HepG2 (cell line): ENCODE data around the gene KIF5B. TPM values are rescaled to one million over a fixed set of nuclear protein-coding genes. Genes with fewer than 3 reads are reported as not detected.

Experiments
- ATAC-seq: fragments of 200-7000 bp; cut with Tn5 transposase; 3 replicates; pipeline ENCODE4 v1.9.1; 2020; ENCODE audit warnings: mild to moderate bottlenecking, moderate library complexity
- BruUV-seq: library from RNA; stranded (reverse); fragments of 400-500 nt; replicated peaks from 2 replicates; lab custom pipeline; 2021; lab: Mats Ljungman, UMichigan
- CTCF ChIA-PET: fragments of 300-600 bp; formaldehyde crosslinking; extraction: SDS; loops from one replicate; lab custom pipeline; 2021; ENCODE audit warnings: low total read pairs, inconsistent platforms, low intra/inter-chr PET ratio; lab: Yijun Ruan, JAX
- POLR2A ChIA-PET: fragments of 350-600 bp; sonication (Branson Sonifier 250); formaldehyde crosslinking; loops from one replicate; lab custom pipeline; 2020; ENCODE audit warnings: antibody characterized with exemption, inconsistent platforms; lab: Yijun Ruan, JAX
- DNase-seq: peaks from one replicate; pipeline ENCODE4 v3.0.0-alpha.2; 2015; ENCODE audit warnings: low spot score
- FAIRE-seq: peaks from 3 replicates; lab custom pipeline; 2011; peaks lifted over from hg19 to GRCh38; lab: Jason Lieb, UNC
- H2AFZ ChIP-seq: one replicate; pipeline ENCODE4 v1.6.1; 2011; ENCODE audit warnings: low read length, inconsistent platforms
- H3K27ac ChIP-seq: fragments of 300-600 bp; 3 replicates; pipeline ENCODE4 v1.8.0; 2011; ENCODE audit warnings: mixed run types, mild to moderate bottlenecking, mixed read lengths, low read length, inconsistent platforms; ENCODE audit not compliant: insufficient read depth; ENCODE audit errors: extremely low read length
- H3K27me3 ChIP-seq, 2 experiments: fragments of 200-600 bp in 1 of 2; 2 replicates in 1 of 2; 3 replicates in 1 of 2; pipeline versions ENCODE4 v1.6.0 to v1.8.0; 2011; ENCODE audit warnings: low read length in 2 of 2, mild to moderate bottlenecking in 2 of 2, moderate library complexity in 2 of 2, inconsistent platforms in 1 of 2; ENCODE audit not compliant: insufficient read depth in 2 of 2, control insufficient read depth in 1 of 2
- H3K36me3 ChIP-seq, 2 experiments: fragments of 200-600 bp in 1 of 2; replicated peaks in 1 of 2; 2 replicates in 1 of 2; 3 replicates in 1 of 2; pipeline versions ENCODE4 v1.5.1 to v1.8.0; 2011; ENCODE audit warnings: low read length in 2 of 2, inconsistent platforms in 1 of 2; ENCODE audit not compliant: insufficient read depth in 2 of 2, control insufficient read depth in 1 of 2
- H3K4me1 ChIP-seq: 2 replicates; pipeline ENCODE4 v1.5.1; 2012; ENCODE audit warnings: low read length, inconsistent platforms; ENCODE audit not compliant: insufficient read depth
- H3K4me2 ChIP-seq: 2 replicates; pipeline ENCODE4 v1.6.0; 2011; ENCODE audit warnings: low read depth, low read length, inconsistent platforms
- H3K4me3 ChIP-seq, 3 experiments: fragments of 200-600 bp in 1 of 3; sonication (generic), shearing (Covaris generic) in 1 of 3; replicated peaks in 1 of 3; 2 replicates each; pipeline ENCODE4 v1.5.1; 2011 to 2016; ENCODE audit warnings: low read length in 3 of 3, inconsistent platforms in 2 of 3, low read depth in 2 of 3, mild to moderate bottlenecking in 2 of 3, control low read depth in 1 of 3, mixed read lengths in 1 of 3; ENCODE audit not compliant: insufficient read depth in 1 of 3
- H3K79me2 ChIP-seq: one replicate; pipeline ENCODE4 v1.6.1; 2011; ENCODE audit warnings: low read length, inconsistent platforms; ENCODE audit not compliant: insufficient read depth
- H3K9ac ChIP-seq: 2 replicates; pipeline ENCODE4 v1.6.0; 2011; ENCODE audit warnings: mild to moderate bottlenecking, low read depth, low read length, inconsistent platforms; ENCODE audit not compliant: insufficient read depth
- H3K9me3 ChIP-seq: 2 replicates; pipeline ENCODE4 v1.5.1; 2012; ENCODE audit warnings: mild to moderate bottlenecking, low read length
- H4K20me1 ChIP-seq: 2 replicates; pipeline ENCODE4 v1.6.0; 2011; ENCODE audit warnings: inconsistent platforms, mild to moderate bottlenecking, low read length, moderate library complexity; ENCODE audit not compliant: insufficient read depth
- CEBPG ChIP-seq: IDR thresholded peaks from 2 replicates; pipeline ENCODE4 v1.6.1; 2016
- CREB3 ChIP-seq: sonication (generic); formaldehyde crosslinking; IDR thresholded peaks from 2 replicates; pipeline ENCODE4 v1.5.0; 2020; ENCODE audit warnings: missing genetic modification reagents
- HHEX ChIP-seq: IDR thresholded peaks from 2 replicates; pipeline ENCODE4 v1.6.1; 2016; ENCODE audit warnings: control low read depth
- HMGA1 ChIP-seq: sonication (generic); formaldehyde crosslinking; conservative IDR thresholded peaks from 2 replicates; pipeline ENCODE4 v1.4.0; 2020; ENCODE audit warnings: missing genetic modification reagents
- KDM5B ChIP-seq: sonication (generic); formaldehyde crosslinking; IDR thresholded peaks from 2 replicates; pipeline ENCODE4 v1.4.0; 2020; ENCODE audit warnings: missing genetic modification reagents, mild to moderate bottlenecking, borderline replicate concordance
- KMT2B ChIP-seq: IDR thresholded peaks from 2 replicates; pipeline ENCODE4 v1.6.1; 2016; ENCODE audit warnings: missing genetic modification reagents, missing compliant biosample characterization
- MAF1 ChIP-seq: sonication (generic); formaldehyde crosslinking; IDR thresholded peaks from 2 replicates; pipeline ENCODE4 v1.5.0; 2020; ENCODE audit warnings: missing genetic modification reagents, borderline replicate concordance
- PRDM15 ChIP-seq: sonication (generic); formaldehyde crosslinking; IDR thresholded peaks from 2 replicates; pipeline ENCODE4 v1.4.0; 2020; ENCODE audit warnings: missing genetic modification reagents
- RARG ChIP-seq: sonication (generic); formaldehyde crosslinking; IDR thresholded peaks from 2 replicates; pipeline ENCODE4 v1.4.0; 2020; ENCODE audit warnings: low read depth, mild to moderate bottlenecking, missing genetic modification reagents
- ZBTB37 ChIP-seq: sonication (generic); formaldehyde crosslinking; IDR thresholded peaks from 2 replicates; pipeline ENCODE4 v1.4.0; 2020; ENCODE audit warnings: mild to moderate bottlenecking, missing genetic modification reagents
- ZFYVE20 ChIP-seq: sonication (generic); formaldehyde crosslinking; IDR thresholded peaks from 2 replicates; pipeline ENCODE4 v1.8.0; 2023; ENCODE audit warnings: low read depth, mild to moderate bottlenecking, moderate library complexity, missing genetic modification reagents, borderline replicate concordance
- ZMYM4 ChIP-seq: sonication (generic); formaldehyde crosslinking; IDR thresholded peaks from 2 replicates; pipeline ENCODE4 v1.8.1; 2023; ENCODE audit warnings: mild to moderate bottlenecking, missing genetic modification reagents
- ZNF782 ChIP-seq: sonication (generic); formaldehyde crosslinking; IDR thresholded peaks from 2 replicates; pipeline ENCODE4 v1.4.0; 2020; ENCODE audit warnings: missing genetic modification reagents, mild to moderate bottlenecking, borderline replicate concordance
- WGBS: methylation state at CpG from one replicate; pipeline ENCODE4 v1.1.6; 2017; ENCODE audit warnings: low lambda C conversion rate; 5-methylcytosine and 5-hydroxymethylcytosine counted together
- in situ Hi-C: cut with HindIII; loops from 2 replicates; pipeline ENCODE4 v1.10.0; 2017; ENCODE audit warnings: low pct_unique_long_range_greater_than_20kb; ENCODE audit not compliant: extremely low pct_ligation_motif_present
- intact Hi-C: fragments of 100-400 bp; cut with micrococcal nuclease; formaldehyde crosslinking; loops from one replicate; pipeline ENCODE4 v1.10.0; 2022; ENCODE audit not compliant: unreplicated experiment
- polyA plus RNA-seq, 8 experiments: library from polyadenylated mRNA; depleted of rRNA in 3 of 8; stranded (reverse) in 7 of 8; unstranded in 1 of 8; fragments of >200 nt; fragmentation: Illumina TruSeq in 4 of 8; extraction: Trizol in 4 of 8; gene quantifications; 2 replicates each; pipeline versions ENCODE4 v1.2.1 to v1.2.3, GENCODE V29; 2011 to 2016; ENCODE audit warnings: low read depth in 4 of 8, missing spikeins in 1 of 8, mixed read lengths in 1 of 8; ENCODE audit not compliant: insufficient read depth in 1 of 8
- total RNA-seq, 5 experiments: library from RNA; depleted of rRNA; stranded (reverse); fragments of >200 nt; fragmentation: Illumina TruSeq; extraction: Trizol; gene quantifications; 2 replicates each; pipeline ENCODE4 v1.2.3, GENCODE V29; 2016; ENCODE audit warnings: low read depth in 1 of 5

KIF5B gene
- total and polyA plus RNA-seq, 2 of the 13 experiments (the other 11 are each of a cell fraction or from before 2014, with no cell fraction given): 34.3 to 133 TPM

DNA sequence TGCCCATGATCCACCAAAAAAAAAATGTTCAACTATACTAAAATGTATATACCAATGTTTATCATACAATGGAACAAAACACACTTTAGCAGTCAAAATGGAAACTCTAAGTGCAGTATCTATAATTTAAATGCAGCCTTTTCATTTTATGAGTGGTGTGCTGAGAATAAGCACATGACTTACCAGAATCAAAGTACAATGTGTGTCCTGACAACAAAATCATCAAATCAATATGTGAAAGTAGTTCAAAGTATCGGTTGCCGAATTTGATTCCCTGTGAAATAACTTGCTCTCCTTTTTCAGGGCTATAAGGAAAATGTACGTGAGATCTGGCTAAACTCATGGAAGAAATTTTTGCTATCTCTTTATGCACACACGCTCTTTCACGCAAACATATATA lies 16.9 kb upstream of the KIF5B start:
- 71% methylated on average over 5 of the region's 5 CpGs for WGBS
- no peak for FAIRE-seq

More for the DNA sequence above, 16.9 kb upstream of the KIF5B start:
- no peak overlapping the region for H3K4me2 ChIP-seq
- no peaks in the 10 kb centered on the region for H3K79me2 ChIP-seq
- no peak overlapping the region for H3K27ac ChIP-seq
- POLR2A ChIA-PET: no interaction called here
- no peak overlapping the region for H3K4me3 ChIP-seq
- DNase-seq: no peak
- intact Hi-C loops (no loop called here), in situ Hi-C loops (no loop called here)
- H4K20me1 ChIP-seq: no peaks in the 10 kb centered on the region
- no peak for ATAC-seq
- no peak overlapping the region for H3K9ac ChIP-seq
- CTCF ChIA-PET: no interaction called here
- TF ChIP-seq CREB3 (CRISPR knock-in tag) (no peak), HMGA1 (CRISPR knock-in tag) (no peak), CEBPG (CRISPR knock-in tag) (no peak), MAF1 (CRISPR knock-in tag) (no peak), HHEX (CRISPR knock-in tag) (no peak), PRDM15 (CRISPR knock-in tag) (no peak), ZFYVE20 (CRISPR knock-in tag) (no peak), KMT2B (CRISPR knock-in tag) (no peak), ZNF782 (CRISPR knock-in tag) (no peak), ZMYM4 (no peak), ZBTB37 (CRISPR knock-in tag) (no peak), RARG (no peak), KDM5B (no peak)
- H2AFZ ChIP-seq: no peak overlapping the region
- H3K27me3 ChIP-seq: no peaks in the 10 kb centered on the region
- BruUV-seq: no TSS peak
- H3K9me3 ChIP-seq: no peaks in the 10 kb centered on the region
- peaks cover 35% of the 10 kb centered on the region for H3K4me1 ChIP-seq
- H3K36me3 ChIP-seq: no peaks in the 10 kb centered on the region
